ENCODE data around the gene SLC35G4. TPM values are rescaled to one million over a fixed set of nuclear protein-coding genes. Genes with fewer than 3 reads are reported as not detected.

Gene SLC35G4
- total RNA-seq, 4 donors from 2014 or later: not detected

DNA sequence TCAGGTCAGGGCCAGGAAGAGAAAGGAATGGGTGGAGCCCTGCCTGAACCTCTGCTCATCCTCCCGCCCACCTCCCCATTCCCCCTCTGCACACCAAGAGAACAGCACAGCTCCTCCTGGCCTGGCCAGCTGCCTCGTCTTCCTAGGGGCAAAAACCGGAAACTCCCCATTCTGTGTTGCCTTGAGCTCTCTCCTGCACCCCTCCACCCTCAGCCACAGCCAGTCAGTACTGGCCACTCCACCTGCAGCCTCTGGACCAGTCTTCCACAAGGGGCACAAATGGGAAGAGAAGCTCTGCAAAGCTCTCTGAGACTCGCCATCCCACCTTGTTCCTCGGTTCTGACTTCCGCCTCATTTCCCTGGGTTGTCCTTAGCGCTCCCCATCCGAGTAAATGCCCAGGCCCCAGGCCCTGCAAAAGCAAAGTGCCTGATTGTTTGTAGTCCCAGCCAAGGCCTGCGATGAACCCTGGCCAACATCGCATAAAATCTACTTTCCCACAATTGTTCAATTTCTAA is 39.3 kb upstream of the SLC35G4 start:
- Histone ChIP-seq H3K4me1 (no peaks in the 10 kb centered on the region), H3K36me3 (no peaks in the 10 kb centered on the region), H3K4me3 (no peak overlapping the region), H3K27me3 (no peaks in the 10 kb centered on the region), H3K27ac (no peak overlapping the region), H3K9me3 (no peaks in the 10 kb centered on the region)
- ATAC-seq (no peak), DNase-seq (no peak)
- in situ Hi-C loops (cut with MboI; ENCODE audit: low sequenced_read_pairs in 4 of 4) (loop anchor here in 3 of 4 donors (25.0 kb wide), 3 partner anchors 533 to 1008 kb away; no protein-coding TSS in a partner anchor), intact Hi-C loops (cut with DNase I; ENCODE audit: low total_unique reads) (no loop called here)
- no peak for TF ChIP-seq POLR2A (IDR thresholded peaks at IDR 0.05)
- TF ChIP-seq, protein P1, sequence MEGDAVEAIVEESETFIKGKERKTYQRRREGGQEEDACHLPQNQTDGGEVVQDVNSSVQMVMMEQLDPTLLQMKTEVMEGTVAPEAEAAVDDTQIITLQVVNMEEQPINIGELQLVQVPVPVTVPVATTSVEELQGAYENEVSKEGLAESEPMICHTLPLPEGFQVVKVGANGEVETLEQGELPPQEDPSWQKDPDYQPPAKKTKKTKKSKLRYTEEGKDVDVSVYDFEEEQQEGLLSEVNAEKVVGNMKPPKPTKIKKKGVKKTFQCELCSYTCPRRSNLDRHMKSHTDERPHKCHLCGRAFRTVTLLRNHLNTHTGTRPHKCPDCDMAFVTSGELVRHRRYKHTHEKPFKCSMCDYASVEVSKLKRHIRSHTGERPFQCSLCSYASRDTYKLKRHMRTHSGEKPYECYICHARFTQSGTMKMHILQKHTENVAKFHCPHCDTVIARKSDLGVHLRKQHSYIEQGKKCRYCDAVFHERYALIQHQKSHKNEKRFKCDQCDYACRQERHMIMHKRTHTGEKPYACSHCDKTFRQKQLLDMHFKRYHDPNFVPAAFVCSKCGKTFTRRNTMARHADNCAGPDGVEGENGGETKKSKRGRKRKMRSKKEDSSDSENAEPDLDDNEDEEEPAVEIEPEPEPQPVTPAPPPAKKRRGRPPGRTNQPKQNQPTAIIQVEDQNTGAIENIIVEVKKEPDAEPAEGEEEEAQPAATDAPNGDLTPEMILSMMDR (IDR thresholded peaks at IDR 0.05 in 4 of 5, conservative IDR thresholded peaks at IDR 0.05 in 1 of 5): no peak

DNA sequence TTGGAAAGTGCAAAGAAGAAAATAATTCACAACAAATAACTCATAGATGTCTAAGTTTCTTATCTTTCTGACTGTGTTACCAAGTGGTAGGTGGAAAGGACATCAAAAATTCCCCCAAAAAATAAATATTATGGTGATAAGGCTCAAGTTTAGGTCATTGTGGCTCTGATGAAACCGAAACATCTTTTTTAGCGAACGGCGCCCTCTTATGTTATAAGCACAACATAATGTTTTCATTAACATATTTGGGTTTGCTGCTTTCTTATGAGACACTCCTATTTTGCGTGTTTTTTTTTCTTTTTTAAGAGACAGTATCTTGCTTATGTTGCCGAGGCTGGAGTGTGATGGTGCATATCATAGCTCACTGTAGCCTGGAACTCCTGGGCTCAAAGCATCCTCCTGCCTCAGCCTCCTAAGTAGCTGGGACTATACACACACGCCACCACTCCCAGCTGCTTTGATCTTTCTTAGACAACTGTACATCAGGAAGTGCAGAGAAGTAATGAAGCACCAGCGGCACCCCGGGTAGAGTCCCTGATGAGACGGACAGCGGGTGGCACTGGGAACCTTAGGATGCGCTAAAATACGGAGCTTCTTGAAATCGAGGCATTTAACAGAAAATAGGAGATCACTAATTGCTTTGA is 38.5 kb upstream of the SLC35G4 start:
- no peaks in the 10 kb centered on the region for H3K9me3 ChIP-seq
- H3K36me3 ChIP-seq: no peaks in the 10 kb centered on the region
- ATAC-seq (no peak), DNase-seq (no peak)
- H3K27ac ChIP-seq: no peak overlapping the region
- H3K4me1 ChIP-seq: no peaks in the 10 kb centered on the region
- H3K4me3 ChIP-seq: no peak overlapping the region
- intact Hi-C loops (cut with DNase I; ENCODE audit: low total_unique reads): no loop called here
- in situ Hi-C loops (cut with MboI; ENCODE audit: low sequenced_read_pairs in 4 of 4): loop anchor here in 3 of 4 donors (25.0 kb wide), 3 partner anchors 534 to 1009 kb away; no protein-coding TSS in a partner anchor
- no peaks in the 10 kb centered on the region for H3K27me3 ChIP-seq
- no peak for TF ChIP-seq POLR2A (IDR thresholded peaks at IDR 0.05)
- TF ChIP-seq, protein P1 (IDR thresholded peaks at IDR 0.05 in 4 of 5, conservative IDR thresholded peaks at IDR 0.05 in 1 of 5): no peak

DNA sequence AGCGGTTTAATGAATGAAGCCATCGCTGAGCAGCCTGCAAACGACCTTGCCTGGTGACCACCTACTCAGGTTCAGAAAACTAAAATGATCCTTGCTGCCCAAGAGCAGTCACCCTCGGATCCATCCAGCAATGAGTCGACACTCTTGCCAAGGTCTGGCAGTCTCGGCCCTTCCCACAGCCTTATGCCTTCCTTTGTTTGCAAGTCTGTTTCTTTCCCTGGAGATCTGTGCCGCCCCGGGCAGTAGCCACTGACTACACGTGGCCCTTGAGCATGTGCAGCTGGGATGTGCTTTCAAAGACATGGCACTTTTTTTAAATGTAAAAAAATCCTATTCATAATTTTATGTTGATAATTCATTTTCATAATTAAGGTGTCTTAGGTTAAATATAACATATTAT is 37.2 kb upstream of the SLC35G4 start:
- intact Hi-C loops (cut with DNase I; ENCODE audit: low total_unique reads) (no loop called here), in situ Hi-C loops (cut with MboI; ENCODE audit: low sequenced_read_pairs in 4 of 4) (loop anchor here in 3 of 4 donors (25.0 kb wide), 3 partner anchors 535 to 1010 kb away; no protein-coding TSS in a partner anchor)
- H3K9me3 ChIP-seq: no peaks in the 10 kb centered on the region
- no peak for DNase-seq
- no peaks in the 10 kb centered on the region for H3K27me3 ChIP-seq
- no peak for TF ChIP-seq POLR2A (IDR thresholded peaks at IDR 0.05)
- TF ChIP-seq, protein P1 (IDR thresholded peaks at IDR 0.05 in 4 of 5, conservative IDR thresholded peaks at IDR 0.05 in 1 of 5): no peak
- H3K4me3 ChIP-seq: no peak overlapping the region
- H3K36me3 ChIP-seq: no peaks in the 10 kb centered on the region
- no peaks in the 10 kb centered on the region for H3K4me1 ChIP-seq
- no peak overlapping the region for H3K27ac ChIP-seq
- ATAC-seq: no peak

DNA sequence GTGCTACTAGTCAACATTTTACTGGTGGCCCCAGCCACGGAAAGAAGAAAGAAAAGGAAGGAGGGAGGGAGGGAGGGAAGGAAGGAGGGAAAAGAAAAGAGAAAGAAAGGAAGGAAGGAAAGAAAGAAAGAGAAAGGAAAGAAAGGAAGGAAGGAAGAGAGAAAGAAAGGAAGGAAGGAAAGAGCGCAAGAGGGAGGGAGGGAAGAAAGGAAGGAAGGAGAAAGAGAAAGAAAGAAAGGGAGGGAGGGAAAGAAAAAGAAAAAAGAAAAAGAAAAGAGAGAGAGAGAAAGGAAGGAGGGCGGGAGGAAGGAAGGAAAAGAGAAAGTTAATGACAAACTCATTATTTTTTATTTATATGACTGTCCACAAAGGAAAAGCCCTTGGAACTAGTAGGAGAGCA is 34.9 kb upstream of the SLC35G4 start:
- H3K4me3 ChIP-seq: no peak overlapping the region

More for the DNA sequence above, 34.9 kb upstream of the SLC35G4 start:
- Histone ChIP-seq H3K27me3 (no peaks in the 10 kb centered on the region), H3K36me3 (no peaks in the 10 kb centered on the region), H3K4me1 (no peaks in the 10 kb centered on the region), H3K27ac (no peak overlapping the region), H3K9me3 (no peaks in the 10 kb centered on the region)
- ATAC-seq: no peak
- intact Hi-C loops (cut with DNase I; ENCODE audit: low total_unique reads) (no loop called here), in situ Hi-C loops (cut with MboI; ENCODE audit: low sequenced_read_pairs in 4 of 4) (loop anchor here in 3 of 4 donors (25.0 kb wide), 3 partner anchors 537 to 1012 kb away; no protein-coding TSS in a partner anchor)
- TF ChIP-seq POLR2A (IDR thresholded peaks at IDR 0.05): no peak
- TF ChIP-seq, protein P1 (IDR thresholded peaks at IDR 0.05 in 4 of 5, conservative IDR thresholded peaks at IDR 0.05 in 1 of 5): no peak
- DNase-seq: no peak
